ENCODE data around the gene KIF19. TPM values are rescaled to one million over a fixed set of nuclear protein-coding genes. Genes with fewer than 3 reads are reported as not detected.

The KIF19 gene
- total and polyA plus RNA-seq, 10 of the 15 experiments (the other 5 are each of a cell fraction or from before 2014, with no cell fraction given) = 0.06 to 0.07 TPM; not detected in 8

- Histone ChIP-seq H3K36me3 (ENCODE audit: control insufficient read depth in 2 of 2, insufficient read depth in 2 of 2, low read length in 1 of 2) (no peaks in the 10 kb centered on the region), H3K9ac (ENCODE audit: control insufficient read depth, insufficient read depth, low read length) (no peak overlapping the region), H3K9me3 (replicated peaks; ENCODE audit: control insufficient read depth, insufficient read depth, low read length) (no peaks in the 10 kb centered on the region), H3K4me2 (ENCODE audit: control insufficient read depth, insufficient read depth) (no peak overlapping the region), H3K79me2 (ENCODE audit: control insufficient read depth, insufficient read depth, low read length) (no peaks in the 10 kb centered on the region), H2AFZ (ENCODE audit: control insufficient read depth, low read depth, low read length) (no peak overlapping the region), H3K27ac (ENCODE audit: control insufficient read depth, insufficient read depth) (no peak overlapping the region), H3K27me3 (replicated peaks in 1 of 2; ENCODE audit: control insufficient read depth in 2 of 2, insufficient read depth in 2 of 2, low read length in 1 of 2) (peaks cover 2 to 7% of the 10 kb centered on the region in 2 experiments; a peak in 3 of 4 replicates), H3K4me3 (no peak overlapping the region), H4K20me1 (ENCODE audit: control insufficient read depth, insufficient read depth) (no peaks in the 10 kb centered on the region; the same call in 1 of the 2 replicates), H3K4me1 (ENCODE audit: control insufficient read depth, insufficient read depth, low read length) (no peaks in the 10 kb centered on the region)
- no peak for ATAC-seq
- ChIA-PET RAD21 (ENCODE audit: unreplicated experiment) (interaction anchor here (1.0 to 1.9 kb wide), 4 partner anchors 60 to 161 kb away, joined by 3 to 6 read pairs (median 3); partner anchors contain the start of gene TTYH2), CTCF (interaction anchor here (0.6 to 1.6 kb wide), 9 partner anchors 25 to 170 kb away, joined by 3 to 6 read pairs (median 3); partner anchors contain the start of gene CD300LB), POLR2A (no interaction called here), SMC1A (ENCODE audit: uncharacterized antibody, unreplicated experiment) (no interaction called here)
- WGBS (ENCODE audit: insufficient coverage, insufficient replicate concordance, low lambda C conversion rate, missing lambda C conversion rate) = 37% methylated on average over 7 of the region's 7 CpGs
- no TSS peak for BruUV-seq (replicated peaks)
- no peak for FAIRE-seq
- intact Hi-C loops (cut with micrococcal nuclease; ENCODE audit: unreplicated experiment) = loop anchor here (2.0 kb wide), 1 partner anchor 150 kb away; no protein-coding TSS in a partner anchor
- no peak for DNase-seq (ENCODE audit: low read depth, low spot score)
- in situ Hi-C loops (cut with MboI) = no loop called here
- TF ChIP-seq MEF2B (IDR thresholded peaks at IDR 0.05; ENCODE audit: partially characterized antibody, poor library complexity, severe bottlenecking) (no peak), ZSCAN29 (IDR thresholded peaks at IDR 0.05) (no peak), USF2 (IDR thresholded peaks at IDR 0.05; ENCODE audit: borderline replicate concordance, low read depth, low read length) (no peak), RUNX3 (IDR thresholded peaks at IDR 0.05; ENCODE audit: low read length) (no peak), NKRF (conservative IDR thresholded peaks at IDR 0.05) (no peak), POLR2A (IDR thresholded peaks at IDR 0.05; ENCODE audit: low read depth, low read length) (no peak), HDAC2 (IDR thresholded peaks at IDR 0.05) (no peak), PRDM15 (CRISPR knock-in tag; IDR thresholded peaks at IDR 0.05) (no peak), SKIL (IDR thresholded peaks at IDR 0.05; ENCODE audit: low read depth, poor library complexity, severe bottlenecking) (no peak), MAX (IDR thresholded peaks at IDR 0.05; ENCODE audit: low read depth, low read length) (no peak), IKZF1 (conservative IDR thresholded peaks at IDR 0.05) (no peak), NFIC (IDR thresholded peaks at IDR 0.05; ENCODE audit: low read depth, low read length) (no peak), MYC (IDR thresholded peaks at IDR 0.05; ENCODE audit: insufficient read depth, insufficient read length, insufficient replicate concordance, low read length, severe bottlenecking) (no peak)
Observed at GRCh38 chr17:74360899-74361229, 34.8 kb downstream of the KIF19 start.
